Measurements from ENCODE around the gene FAM171A1.
"Not testable (repeated sequence)": the region's sequence is repeated elsewhere in the genome, so short reads cannot be mapped to it uniquely, and the experiment has no call there.

The FAM171A1 gene

GRCh38 chr10:15341502-15342128, 29.5 kb downstream of the FAM171A1 start:
- Histone ChIP-seq H3K4me3 (ENCODE audit: low read depth in 1 of 2, low read length in 1 of 2) (no peak overlapping the region), H3K27ac (no peak overlapping the region)

GRCh38 chr10:15339892-15340291, 31.2 kb downstream of the FAM171A1 start:
- Histone ChIP-seq H3K9me3 (no peaks in the 10 kb centered on the region), H3K27ac (no peak overlapping the region), H3K36me3 (no peaks in the 10 kb centered on the region), H3K4me3 (ENCODE audit: low read depth in 1 of 2, low read length in 1 of 2) (no peak overlapping the region), H3K27me3 (no peaks in the 10 kb centered on the region), H3K4me1 (ENCODE audit: control insufficient read depth in 1 of 2, insufficient read depth in 1 of 2, low read depth in 1 of 2, low read length in 1 of 2) (peaks cover 3 to 4% of the 10 kb centered on the region in 2 experiments)
- TF ChIP-seq CTCF (IDR thresholded peaks at IDR 0.05): no peak

More at GRCh38 chr10:15341502-15342128, 29.5 kb downstream of the FAM171A1 start:
- H3K9me3 ChIP-seq: no peaks in the 10 kb centered on the region
- no peaks in the 10 kb centered on the region for H3K36me3 ChIP-seq
- no peak for TF ChIP-seq CTCF (IDR thresholded peaks at IDR 0.05)
- peaks cover 4 to 5% of the 10 kb centered on the region in 2 experiments for H3K4me1 ChIP-seq (ENCODE audit: control insufficient read depth in 1 of 2, insufficient read depth in 1 of 2, low read depth in 1 of 2, low read length in 1 of 2)
- H3K27me3 ChIP-seq: no peaks in the 10 kb centered on the region

- H3K27me3 ChIP-seq; H3K4me1 ChIP-seq (ENCODE audit: control insufficient read depth in 1 of 2, insufficient read depth in 1 of 2, low read depth in 1 of 2, low read length in 1 of 2); H3K4me3 ChIP-seq (ENCODE audit: low read depth in 1 of 2, low read length in 1 of 2); H3K27ac ChIP-seq; H3K9me3 ChIP-seq; H3K36me3 ChIP-seq: not testable (repeated sequence)
Measured at GRCh38 chr10:15337441-15337923, 33.6 kb downstream of the FAM171A1 start.

- Histone ChIP-seq H3K27ac (no peak overlapping the region), H3K4me3 (ENCODE audit: low read depth in 1 of 2, low read length in 1 of 2) (no peak overlapping the region), H3K4me1 (ENCODE audit: control insufficient read depth in 1 of 2, insufficient read depth in 1 of 2, low read depth in 1 of 2, low read length in 1 of 2) (no peaks in the 10 kb centered on the region), H3K9me3 (no peaks in the 10 kb centered on the region), H3K36me3 (no peaks in the 10 kb centered on the region), H3K27me3 (no peaks in the 10 kb centered on the region)
- TF ChIP-seq CTCF (IDR thresholded peaks at IDR 0.05): no peak
Measured at GRCh38 chr10:15336211-15336610, 34.9 kb downstream of the FAM171A1 start.

GRCh38 chr10:15335508-15335907, 35.6 kb downstream of the FAM171A1 start:
- TF ChIP-seq CTCF (IDR thresholded peaks at IDR 0.05): no peak
- no peak overlapping the region for H3K27ac ChIP-seq
- no peaks in the 10 kb centered on the region for H3K36me3 ChIP-seq

GRCh38 chr10:15334650-15335323, 36.3 kb downstream of the FAM171A1 start:
- Histone ChIP-seq H3K27ac (no peak overlapping the region), H3K36me3 (no peaks in the 10 kb centered on the region), H3K4me3 (ENCODE audit: low read depth in 1 of 2, low read length in 1 of 2) (no peak overlapping the region), H3K4me1 (ENCODE audit: control insufficient read depth in 1 of 2, insufficient read depth in 1 of 2, low read depth in 1 of 2, low read length in 1 of 2) (no peaks in the 10 kb centered on the region), H3K27me3 (no peaks in the 10 kb centered on the region), H3K9me3 (no peaks in the 10 kb centered on the region)
- no peak for TF ChIP-seq CTCF (IDR thresholded peaks at IDR 0.05)

More at GRCh38 chr10:15335508-15335907, 35.6 kb downstream of the FAM171A1 start:
- H3K9me3 ChIP-seq: no peaks in the 10 kb centered on the region
- no peak overlapping the region for H3K4me3 ChIP-seq (ENCODE audit: low read depth in 1 of 2, low read length in 1 of 2)
- no peaks in the 10 kb centered on the region for H3K27me3 ChIP-seq
- H3K4me1 ChIP-seq (ENCODE audit: control insufficient read depth in 1 of 2, insufficient read depth in 1 of 2, low read depth in 1 of 2, low read length in 1 of 2): no peaks in the 10 kb centered on the region

All from neutrophil (primary cell).